COLO668 (cell line): ENCODE results near the gene KLK3.
A peak's percentile ranks its signal among the peaks of the same experiment; 100 is the strongest.
"Not testable (repeated sequence)": the region's sequence is repeated elsewhere in the genome, so short reads cannot be mapped to it uniquely, and the experiment has no call there.

Source experiments
- DNase-seq: peaks from one replicate; lab custom pipeline; 2025; ENCODE audit not compliant: unreplicated experiment; lab: John Stamatoyannopoulos, UW

KLK3 gene

DNA sequence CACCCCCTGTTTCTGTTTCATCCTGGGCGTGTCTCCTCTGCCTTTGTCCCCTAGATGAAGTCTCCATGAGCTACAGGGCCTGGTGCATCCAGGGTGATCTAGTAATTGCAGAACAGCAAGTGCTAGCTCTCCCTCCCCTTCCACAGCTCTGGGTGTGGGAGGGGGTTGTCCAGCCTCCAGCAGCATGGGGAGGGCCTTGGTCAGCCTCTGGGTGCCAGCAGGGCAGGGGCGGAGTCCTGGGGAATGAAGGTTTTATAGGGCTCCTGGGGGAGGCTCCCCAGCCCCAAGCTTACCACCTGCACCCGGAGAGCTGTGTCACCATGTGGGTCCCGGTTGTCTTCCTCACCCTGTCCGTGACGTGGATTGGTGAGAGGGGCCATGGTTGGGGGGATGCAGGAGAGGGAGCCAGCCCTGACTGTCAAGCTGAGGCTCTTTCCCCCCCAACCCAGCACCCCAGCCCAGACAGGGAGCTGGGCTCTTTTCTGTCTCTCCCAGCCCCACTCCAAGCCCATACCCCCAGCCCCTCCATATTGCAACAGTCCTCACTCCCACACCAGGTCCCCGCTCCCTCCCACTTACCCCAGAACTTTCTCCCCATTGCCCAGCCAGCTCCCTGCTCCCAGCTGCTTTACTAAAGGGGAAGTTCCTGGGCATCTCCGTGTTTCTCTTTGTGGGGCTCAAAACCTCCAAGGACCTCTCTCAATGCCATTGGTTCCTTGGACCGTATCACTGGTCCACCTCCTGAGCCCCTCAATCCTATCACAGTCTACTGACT, at the start of gene KLK3:
TSS of gene KLK3 (plus strand) at position 280 of the 775 bp plus-strand sequence. CDS start at position 321, 41 bp downstream.
- no peak for DNase-seq

GRCh38 chr19:50808856-50809255, 45.9 kb upstream of the KLK3 start:
- no peak for DNase-seq

- DNase-seq = not testable (repeated sequence)
These were observed 43.0 kb upstream of the KLK3 start for GRCh38 chr19:50811622-50812238.

GRCh38 chr19:50812474-50812873, 42.2 kb upstream of the KLK3 start:
- no peak for DNase-seq

DNA sequence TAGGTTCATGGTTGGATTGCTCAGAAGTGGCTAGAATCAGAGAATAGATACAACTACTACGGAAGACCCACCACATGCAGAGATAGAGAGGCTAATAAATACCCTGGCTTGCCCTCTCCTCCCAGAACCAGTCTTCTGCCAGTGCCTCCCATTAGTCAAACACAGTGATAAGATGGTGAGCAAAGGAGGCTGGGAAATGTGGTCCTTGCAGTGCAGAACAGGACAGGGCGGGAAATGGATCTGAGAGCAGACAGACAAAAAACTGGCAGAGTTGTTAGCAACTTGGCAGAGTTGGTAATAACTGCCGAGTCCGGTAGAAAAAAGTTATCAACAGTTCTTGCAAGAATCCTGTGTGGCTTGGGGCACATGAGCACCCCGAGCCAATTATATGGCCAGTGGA, 39.8 kb upstream of the KLK3 start:
- DNase-seq = no peak

GRCh38 chr19:50815439-50815838, 39.3 kb upstream of the KLK3 start:
- DNase-seq = no peak

GRCh38 chr19:50817941-50818858, 36.5 kb upstream of the KLK3 start:
- peak; percentile 87 for DNase-seq

DNA sequence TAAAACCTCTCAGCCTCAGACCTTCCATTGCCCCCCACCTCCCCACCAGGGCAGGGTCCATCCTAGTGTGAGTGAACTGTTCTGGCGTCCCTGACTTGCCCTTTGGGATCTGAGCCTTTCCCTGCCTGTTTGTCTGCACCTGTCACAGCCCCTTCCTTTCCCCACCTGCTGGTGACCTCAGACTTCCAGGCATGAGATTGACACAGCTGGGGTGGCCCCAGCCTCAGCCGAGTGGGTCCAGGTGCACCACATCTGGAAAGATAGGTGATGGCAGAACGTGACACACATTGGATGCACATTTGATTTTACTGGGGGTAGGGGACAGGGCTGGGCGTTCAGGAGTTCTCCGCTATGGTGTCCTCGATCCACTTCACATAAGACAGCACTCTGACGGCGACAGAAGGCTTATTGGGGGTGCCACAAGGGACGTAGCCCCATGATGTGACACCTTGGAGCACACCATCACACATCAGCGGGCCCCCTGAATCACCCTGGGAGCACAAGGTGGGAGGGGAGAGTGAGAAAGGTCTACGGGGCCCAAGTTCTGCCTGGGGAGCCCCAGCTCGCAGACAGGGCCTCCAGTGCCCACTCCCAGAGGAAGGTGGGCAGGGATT, 35.7 kb upstream of the KLK3 start:
- DNase-seq = peak; percentile 85

DNA sequence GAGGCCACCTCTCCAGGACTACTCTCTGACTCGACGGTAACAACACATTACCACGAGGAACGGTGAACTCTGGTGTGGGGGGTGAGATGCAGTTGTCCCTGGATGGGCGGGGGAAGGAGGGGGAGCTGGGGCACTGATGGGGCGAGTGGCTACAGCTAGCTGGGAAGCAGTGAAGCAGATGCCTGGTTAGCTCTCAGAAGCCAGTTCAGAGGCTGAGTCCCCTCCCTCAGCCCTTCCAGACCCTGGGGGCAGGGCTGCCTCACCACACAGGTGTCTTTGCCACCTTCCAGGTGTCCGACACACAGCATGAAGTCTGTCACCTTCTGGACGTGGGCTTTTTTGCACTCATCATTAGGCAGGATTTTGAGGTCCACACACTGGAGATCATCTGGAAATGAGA, 35.1 kb upstream of the KLK3 start:
- peak; percentile 8 for DNase-seq

- DNase-seq = peak; percentile 22
These were observed 34.6 kb upstream of the KLK3 start for GRCh38 chr19:50820086-50820485.

DNA sequence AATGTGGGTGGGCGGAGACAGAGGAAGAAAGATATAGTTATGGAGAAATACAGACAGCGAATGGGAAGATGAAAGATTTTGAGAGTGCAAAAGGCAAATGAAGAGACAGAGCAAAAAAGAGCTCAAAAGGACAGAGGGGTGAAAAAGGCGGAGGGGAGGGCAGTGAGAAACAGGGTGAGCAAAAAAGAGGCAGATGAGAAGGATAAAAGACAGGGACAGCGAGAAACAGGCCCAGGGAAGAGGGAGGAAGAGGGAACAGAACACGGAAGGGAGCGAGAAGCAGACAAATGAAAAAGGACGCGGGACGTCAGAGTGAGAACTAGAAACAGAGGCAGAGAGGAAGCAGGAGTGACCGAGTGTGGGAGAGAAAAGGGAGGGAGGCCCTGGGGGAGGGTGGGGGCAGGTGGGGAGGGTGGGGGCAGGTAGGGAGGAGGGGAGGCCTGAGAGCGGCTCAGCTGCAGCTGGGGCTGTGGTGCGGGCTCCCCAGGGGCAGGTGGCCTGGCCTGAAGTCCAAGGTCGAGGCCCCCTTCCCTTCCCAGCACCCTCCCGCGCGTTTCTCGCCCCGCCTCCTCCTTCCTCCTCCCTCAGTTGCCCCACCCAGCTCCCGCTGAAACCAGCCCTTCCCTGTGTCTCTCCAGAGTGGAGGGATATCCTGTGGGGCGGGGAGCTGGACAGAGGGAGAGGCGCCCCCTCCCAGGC, 34.0 kb upstream of the KLK3 start:
- peak; percentile 42 for DNase-seq

- DNase-seq = no peak
These were observed 33.5 kb upstream of the KLK3 start for GRCh38 chr19:50821248-50821612.

DNA sequence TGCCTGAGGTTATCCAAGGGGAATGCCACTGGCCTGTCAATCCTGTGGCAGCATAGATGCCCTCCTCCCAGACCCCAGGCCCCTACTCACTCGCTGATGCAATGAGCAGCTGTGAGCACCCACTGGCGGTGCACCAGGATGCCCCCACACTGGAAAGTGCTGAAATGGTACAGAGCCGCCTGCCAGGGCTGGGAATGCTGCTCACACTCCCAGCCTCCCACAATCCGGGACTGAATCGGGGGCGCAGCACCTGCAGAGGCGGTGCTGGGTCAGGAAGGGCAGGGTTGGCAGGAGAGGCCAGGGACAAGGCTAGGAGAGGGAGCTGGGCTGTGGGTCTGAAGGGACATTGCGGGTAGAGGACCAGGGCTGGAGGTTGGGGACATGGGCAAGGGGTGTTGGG, 33.1 kb upstream of the KLK3 start:
- DNase-seq = no peak

- no peak for DNase-seq
These were observed 32.0 kb upstream of the KLK3 start for GRCh38 chr19:50822661-50823208.

DNA sequence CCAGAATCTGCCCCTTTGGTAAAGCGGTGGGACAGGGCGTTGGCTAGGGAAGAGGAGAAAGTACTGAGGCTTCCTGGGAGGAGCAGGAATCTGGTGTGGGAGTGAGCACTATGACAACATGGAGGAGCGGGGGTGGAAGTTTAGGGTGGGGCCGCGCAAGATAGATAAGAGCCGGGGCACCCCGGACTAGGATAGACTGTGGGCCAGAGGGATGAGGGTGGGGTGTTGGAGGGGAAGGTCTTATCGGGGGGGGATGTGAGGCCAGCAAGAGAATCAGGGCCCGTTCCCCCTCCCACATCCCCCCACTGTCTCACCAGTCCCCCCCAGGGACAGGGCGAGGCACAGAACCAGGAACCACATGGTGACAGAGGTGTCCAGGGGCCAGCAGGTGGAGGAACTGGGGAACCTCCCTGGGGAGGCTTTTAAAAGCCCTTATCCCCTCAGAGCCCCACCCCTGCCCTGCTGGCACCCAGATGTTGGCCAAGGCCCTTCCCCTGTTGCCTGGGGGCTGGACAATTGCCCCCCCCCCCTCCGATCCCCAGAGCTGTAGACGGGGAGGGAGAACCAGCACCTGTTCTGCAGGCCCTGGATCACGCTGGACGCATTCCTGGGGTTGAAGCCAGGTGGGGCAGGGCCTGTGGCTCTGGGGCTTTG, 31.2 kb upstream of the KLK3 start, which contains the start of gene KLK1:
TSS of gene KLK1 (minus strand) at position 399 of the 654 bp plus-strand sequence. CDS start at position 360, 39 bp downstream.
- DNase-seq = peak; percentile 47

GRCh38 chr19:50826492-50827240, 28.0 kb upstream of the KLK3 start:
- no peak for DNase-seq

GRCh38 chr19:50827476-50827875, 27.2 kb upstream of the KLK3 start:
- no peak for DNase-seq

- no peak for DNase-seq
These were observed 24.9 kb upstream of the KLK3 start for GRCh38 chr19:50829801-50830200.
